Loucy (cell line): Measurements from ENCODE around the gene VPS8.

Experiments used
- H2AFZ ChIP-seq: fragments of 200-600 bp; sonication (generic); 2 replicates; pipeline ENCODE4 v1.6.0; 2016; ENCODE audit warnings: antibody characterized with exemption, mild to moderate bottlenecking, low read length, moderate library complexity
- H3F3A ChIP-seq: fragments of 200-600 bp; 2 replicates; pipeline ENCODE4 v1.6.0; 2016; ENCODE audit warnings: antibody characterized with exemption, low read depth, mild to moderate bottlenecking
- H3K27me3 ChIP-seq: fragments of 200-600 bp; sonication (generic); 2 replicates; pipeline ENCODE4 v1.6.1; 2014; ENCODE audit warnings: low read length, mild to moderate bottlenecking; ENCODE audit not compliant: insufficient read depth, poor library complexity, severe bottlenecking
- H3K36me3 ChIP-seq: fragments of 200-600 bp; sonication (generic); 2 replicates; pipeline ENCODE4 v1.6.1; 2016; ENCODE audit warnings: low read length; ENCODE audit not compliant: insufficient read depth
- H3K4me1 ChIP-seq: fragments of 200-600 bp; sonication (generic); 2 replicates; pipeline ENCODE4 v1.5.1; 2014; ENCODE audit warnings: low read length, mild to moderate bottlenecking; ENCODE audit not compliant: insufficient read depth, poor library complexity, severe bottlenecking
- H3K4me2 ChIP-seq: fragments of 200-600 bp; sonication (generic); 2 replicates; pipeline ENCODE4 v1.6.0; 2014; ENCODE audit warnings: antibody characterized with exemption, low read length, low read depth, mild to moderate bottlenecking; ENCODE audit not compliant: poor library complexity, severe bottlenecking
- H3K4me3 ChIP-seq: fragments of 200-600 bp; sonication (generic); 2 replicates; pipeline ENCODE4 v1.5.1; 2014; ENCODE audit warnings: low read length, mild to moderate bottlenecking, mixed read lengths; ENCODE audit not compliant: poor library complexity, severe bottlenecking
- H3K79me2 ChIP-seq: fragments of 200-600 bp; sonication (generic); 2 replicates; pipeline ENCODE4 v1.6.1; 2014; ENCODE audit warnings: low read length; ENCODE audit not compliant: insufficient read depth
- H3K9ac ChIP-seq: fragments of 200-600 bp; sonication (generic); 2 replicates; pipeline ENCODE4 v1.6.0; 2014; ENCODE audit warnings: mild to moderate bottlenecking, low read depth, low read length, moderate library complexity; ENCODE audit not compliant: poor library complexity, severe bottlenecking
- H3K9me2 ChIP-seq: fragments of 200-600 bp; sonication (generic); replicated peaks from 2 replicates; pipeline ENCODE4 v1.6.1; 2016; ENCODE audit warnings: low read depth, low read length, mixed read lengths
- H3K9me3 ChIP-seq: fragments of 200-600 bp; sonication (generic); 2 replicates; pipeline ENCODE4 v1.6.1; 2014; ENCODE audit warnings: mild to moderate bottlenecking, antibody characterized with exemption, low read length, low read depth; ENCODE audit not compliant: insufficient read depth
- H4K20me1 ChIP-seq: fragments of 200-600 bp; sonication (generic); 2 replicates; pipeline ENCODE4 v1.6.0; 2014; ENCODE audit warnings: antibody characterized with exemption, low read length, mild to moderate bottlenecking; ENCODE audit not compliant: insufficient read depth, poor library complexity, severe bottlenecking
- EZH2phosphoT487 ChIP-seq: fragments of 200-600 bp; IDR thresholded peaks from 2 replicates; pipeline ENCODE4 v1.6.1; 2018; ENCODE audit warnings: antibody characterized with exemption, mild to moderate bottlenecking, moderate library complexity, borderline replicate concordance
- TF ChIP-seq, protein P1 (sequence below): fragments of 200-600 bp; sonication (generic); conservative IDR thresholded peaks from 2 replicates; pipeline ENCODE4 v1.5.1; 2014; ENCODE audit warnings: mild to moderate bottlenecking, antibody characterized with exemption, low read length

VPS8 gene

DNA sequence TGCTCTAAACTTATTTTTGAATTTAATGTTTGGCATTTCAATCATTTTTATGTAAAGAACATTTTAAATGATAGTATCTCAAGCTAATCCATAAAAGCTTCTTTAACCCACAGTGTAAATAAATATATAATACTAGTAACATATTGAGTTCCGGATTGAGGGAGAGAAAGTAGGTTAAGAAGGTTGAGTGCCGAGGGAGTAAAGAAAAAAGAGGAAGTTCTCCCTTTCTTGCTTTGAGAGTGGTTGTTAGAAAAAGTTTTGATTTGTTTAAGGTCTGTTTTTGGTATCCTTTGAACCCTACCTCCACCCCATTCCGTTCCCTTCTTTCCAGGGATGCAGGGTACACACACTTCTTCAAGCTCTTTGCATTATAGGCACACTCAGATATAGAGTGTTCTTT, 130.8 kb downstream of the VPS8 start:
- Histone ChIP-seq H3K9me3 (no peaks in the 10 kb centered on the region), H3K4me3 (no peak overlapping the region), H3K9me2 (no peaks in the 10 kb centered on the region), H3K27me3 (no peaks in the 10 kb centered on the region), H3K4me1 (no peaks in the 10 kb centered on the region), H3K36me3 (no peaks in the 10 kb centered on the region; the same call in 1 of the 2 replicates), H3F3A (no peaks in the 10 kb centered on the region), H4K20me1 (no peaks in the 10 kb centered on the region), H2AFZ (no peak overlapping the region), H3K79me2 (no peaks in the 10 kb centered on the region), H3K4me2 (no peak overlapping the region), H3K9ac (no peak overlapping the region)
- TF ChIP-seq, protein P1, sequence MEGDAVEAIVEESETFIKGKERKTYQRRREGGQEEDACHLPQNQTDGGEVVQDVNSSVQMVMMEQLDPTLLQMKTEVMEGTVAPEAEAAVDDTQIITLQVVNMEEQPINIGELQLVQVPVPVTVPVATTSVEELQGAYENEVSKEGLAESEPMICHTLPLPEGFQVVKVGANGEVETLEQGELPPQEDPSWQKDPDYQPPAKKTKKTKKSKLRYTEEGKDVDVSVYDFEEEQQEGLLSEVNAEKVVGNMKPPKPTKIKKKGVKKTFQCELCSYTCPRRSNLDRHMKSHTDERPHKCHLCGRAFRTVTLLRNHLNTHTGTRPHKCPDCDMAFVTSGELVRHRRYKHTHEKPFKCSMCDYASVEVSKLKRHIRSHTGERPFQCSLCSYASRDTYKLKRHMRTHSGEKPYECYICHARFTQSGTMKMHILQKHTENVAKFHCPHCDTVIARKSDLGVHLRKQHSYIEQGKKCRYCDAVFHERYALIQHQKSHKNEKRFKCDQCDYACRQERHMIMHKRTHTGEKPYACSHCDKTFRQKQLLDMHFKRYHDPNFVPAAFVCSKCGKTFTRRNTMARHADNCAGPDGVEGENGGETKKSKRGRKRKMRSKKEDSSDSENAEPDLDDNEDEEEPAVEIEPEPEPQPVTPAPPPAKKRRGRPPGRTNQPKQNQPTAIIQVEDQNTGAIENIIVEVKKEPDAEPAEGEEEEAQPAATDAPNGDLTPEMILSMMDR = no peak
- no peak for TF ChIP-seq EZH2phosphoT487

DNA sequence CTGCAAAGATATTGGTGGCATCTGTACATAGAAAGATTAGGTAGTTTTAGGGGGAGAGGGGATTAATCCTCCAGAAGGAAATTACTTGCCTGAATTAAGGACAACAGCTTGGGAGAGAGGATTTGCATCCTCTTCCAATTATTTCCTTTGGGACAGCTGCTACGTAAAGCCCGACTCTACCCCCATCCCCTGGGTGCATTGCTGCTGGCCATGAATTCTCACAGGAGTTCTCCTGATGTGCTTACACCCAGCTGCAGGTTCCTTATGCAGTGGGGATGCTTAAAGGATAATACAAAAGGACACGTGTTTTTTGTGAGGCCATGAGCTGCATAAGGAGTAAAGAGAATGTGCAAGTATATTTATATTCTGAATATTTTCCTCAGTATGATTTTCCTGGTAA, 132.3 kb downstream of the VPS8 start:
- no peaks in the 10 kb centered on the region for H3K4me1 ChIP-seq
- H3K9me2 ChIP-seq = no peaks in the 10 kb centered on the region
- no peak overlapping the region for H3K4me3 ChIP-seq
- H3F3A ChIP-seq = no peaks in the 10 kb centered on the region
- H3K36me3 ChIP-seq = no peaks in the 10 kb centered on the region; the same call in 1 of the 2 replicates
- no peaks in the 10 kb centered on the region for H3K9me3 ChIP-seq
- TF ChIP-seq EZH2phosphoT487 = no peak
- TF ChIP-seq, protein P1 = no peak
- H4K20me1 ChIP-seq = no peaks in the 10 kb centered on the region
- no peak overlapping the region for H2AFZ ChIP-seq
- H3K9ac ChIP-seq = no peak overlapping the region
- no peaks in the 10 kb centered on the region for H3K27me3 ChIP-seq
- H3K79me2 ChIP-seq = no peaks in the 10 kb centered on the region
- H3K4me2 ChIP-seq = no peak overlapping the region

DNA sequence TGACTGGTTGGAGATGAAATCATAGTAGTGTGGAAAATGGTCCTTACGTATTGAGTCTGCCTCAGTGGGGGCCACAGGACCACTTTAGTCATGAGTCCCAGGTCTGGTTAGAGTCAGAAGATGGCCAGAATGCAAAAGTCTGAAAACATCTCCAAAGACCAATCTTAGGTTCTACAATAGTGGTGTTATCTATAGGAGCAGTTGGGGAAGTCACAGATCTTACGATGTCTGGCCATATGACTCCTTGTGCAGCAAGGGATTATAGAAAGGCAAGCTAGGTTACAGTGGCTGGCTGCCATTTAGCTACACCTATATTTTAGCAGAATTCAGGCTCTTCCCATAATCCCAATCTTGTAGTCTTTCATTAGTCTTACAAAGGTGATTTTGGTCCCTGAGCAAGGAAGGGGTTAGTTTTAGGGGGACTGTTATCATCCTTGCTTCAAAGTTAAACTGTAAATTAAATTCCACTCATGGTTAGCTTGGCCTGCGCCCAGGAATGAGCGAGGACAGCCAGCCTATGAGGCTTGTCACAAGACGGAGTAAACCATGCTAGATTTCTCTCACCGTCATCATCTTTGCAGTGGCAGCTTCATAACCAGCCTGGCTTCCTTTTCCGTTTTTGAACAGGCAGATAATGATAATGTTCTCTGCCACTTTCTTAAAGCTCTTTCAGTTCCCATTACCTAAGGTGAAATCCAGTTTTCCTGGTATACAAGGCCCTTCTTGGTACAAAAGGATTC, 134.1 kb downstream of the VPS8 start:
- Histone ChIP-seq H3K4me2 (no peak overlapping the region), H3K79me2 (no peaks in the 10 kb centered on the region), H3K9me2 (no peaks in the 10 kb centered on the region), H3K4me1 (no peaks in the 10 kb centered on the region), H3K9me3 (no peaks in the 10 kb centered on the region), H3K27me3 (no peaks in the 10 kb centered on the region), H3K36me3 (no peaks in the 10 kb centered on the region; the same call in 1 of the 2 replicates), H3K4me3 (no peak overlapping the region), H3F3A (no peaks in the 10 kb centered on the region), H4K20me1 (no peaks in the 10 kb centered on the region), H2AFZ (no peak overlapping the region), H3K9ac (no peak overlapping the region)
- TF ChIP-seq, protein P1 = no peak
- TF ChIP-seq EZH2phosphoT487 = no peak
